Uterus (tissue), 2 donors: ENCODE results near the gene PNCK.

ENCODE experiments used
- POLR2A ChIP-seq, 2 donors: fragments of 450-650 bp; IDR thresholded peaks; one replicate each; pipeline ENCODE4 v1.6.1; 2016; ENCODE audit warnings: antibody characterized with exemption in 2 of 2, mild to moderate bottlenecking in 1 of 2, moderate library complexity in 1 of 2
- TF ChIP-seq, protein P1 (sequence below), 4 experiments: fragments of 200-600 bp in 2 of 4; fragments of 450-650 bp in 2 of 4; sonication (generic) in 2 of 4; IDR thresholded peaks; one replicate each; pipeline ENCODE4 v1.5.1; 2016 to 2019; ENCODE audit warnings: antibody characterized with exemption in 4 of 4, mild to moderate bottlenecking in 2 of 4, moderate library complexity in 1 of 4

DNA sequence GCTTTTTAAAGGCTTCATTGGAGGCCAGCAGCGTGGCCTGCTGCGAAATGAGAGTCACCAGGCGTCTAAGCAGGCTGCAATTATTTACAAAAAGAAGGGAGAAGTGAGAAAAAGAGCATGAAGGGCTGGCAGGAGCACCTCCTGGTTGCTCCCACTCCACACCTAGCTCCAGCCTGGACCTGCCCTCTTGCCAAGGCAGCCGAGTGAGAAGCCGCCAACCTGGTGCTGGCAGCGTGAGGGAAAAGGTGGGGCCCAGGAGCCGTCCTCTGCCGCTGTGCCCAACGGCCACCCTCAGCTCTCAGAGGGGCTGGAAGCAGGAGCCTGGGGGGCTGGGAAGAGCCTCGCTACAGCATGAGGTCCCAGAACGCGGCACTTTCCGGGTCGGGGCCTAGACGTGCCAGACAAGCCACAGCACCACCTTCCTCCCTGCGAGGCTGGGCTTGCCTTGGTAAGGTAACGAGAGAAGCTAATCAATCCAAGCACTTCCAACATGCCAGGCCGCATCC lies 30.5 kb upstream of the PNCK start:
- TF ChIP-seq, protein P1, sequence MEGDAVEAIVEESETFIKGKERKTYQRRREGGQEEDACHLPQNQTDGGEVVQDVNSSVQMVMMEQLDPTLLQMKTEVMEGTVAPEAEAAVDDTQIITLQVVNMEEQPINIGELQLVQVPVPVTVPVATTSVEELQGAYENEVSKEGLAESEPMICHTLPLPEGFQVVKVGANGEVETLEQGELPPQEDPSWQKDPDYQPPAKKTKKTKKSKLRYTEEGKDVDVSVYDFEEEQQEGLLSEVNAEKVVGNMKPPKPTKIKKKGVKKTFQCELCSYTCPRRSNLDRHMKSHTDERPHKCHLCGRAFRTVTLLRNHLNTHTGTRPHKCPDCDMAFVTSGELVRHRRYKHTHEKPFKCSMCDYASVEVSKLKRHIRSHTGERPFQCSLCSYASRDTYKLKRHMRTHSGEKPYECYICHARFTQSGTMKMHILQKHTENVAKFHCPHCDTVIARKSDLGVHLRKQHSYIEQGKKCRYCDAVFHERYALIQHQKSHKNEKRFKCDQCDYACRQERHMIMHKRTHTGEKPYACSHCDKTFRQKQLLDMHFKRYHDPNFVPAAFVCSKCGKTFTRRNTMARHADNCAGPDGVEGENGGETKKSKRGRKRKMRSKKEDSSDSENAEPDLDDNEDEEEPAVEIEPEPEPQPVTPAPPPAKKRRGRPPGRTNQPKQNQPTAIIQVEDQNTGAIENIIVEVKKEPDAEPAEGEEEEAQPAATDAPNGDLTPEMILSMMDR (IDR thresholded peaks at IDR 0.05), result no peak
- no peak for TF ChIP-seq POLR2A (IDR thresholded peaks at IDR 0.05)
